Endothelial cell of hepatic sinusoid (primary cell): ENCODE results near the gene DDHD1.

Experiments used
- in situ Hi-C: cut with HindIII; loops from 2 replicates; pipeline ENCODE4 v1.10.0; 2017; ENCODE audit warnings: low sequenced_read_pairs

The DDHD1 gene

GRCh38 chr14:53035336-53036210, 117.5 kb downstream of the DDHD1 start:
- in situ Hi-C loops, result no loop called here

DNA sequence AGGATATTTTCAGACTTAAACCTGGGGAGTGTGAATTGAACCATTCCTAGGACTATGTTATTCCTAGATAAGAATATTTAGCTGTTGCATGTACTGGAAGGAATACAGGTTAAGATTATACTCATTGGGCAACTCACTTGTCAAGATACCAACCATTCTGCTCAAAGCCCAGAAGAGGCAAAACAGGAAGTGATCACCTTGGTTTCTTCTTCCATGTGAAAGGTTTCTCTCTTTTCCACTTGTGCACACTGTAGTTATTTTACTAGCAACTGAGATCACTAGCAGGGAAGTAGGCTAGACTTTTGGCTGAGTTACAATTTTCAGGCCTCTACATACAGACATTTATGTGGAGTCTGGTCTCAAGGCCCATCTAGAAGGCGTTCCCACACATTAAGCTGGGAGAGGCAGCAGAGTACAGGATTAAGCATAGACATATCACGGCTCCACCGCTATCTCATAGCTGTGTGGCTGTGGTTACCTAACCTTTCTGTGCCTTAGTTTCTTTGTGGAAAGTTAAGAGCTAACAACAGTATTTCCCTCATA, 118.4 kb downstream of the DDHD1 start:
- in situ Hi-C loops, result no loop called here

- in situ Hi-C loops, result no loop called here
Measured at GRCh38 chr14:53034036-53034435, 119.1 kb downstream of the DDHD1 start.

GRCh38 chr14:53032838-53033390, 120.2 kb downstream of the DDHD1 start:
- in situ Hi-C loops, result no loop called here

- in situ Hi-C loops, result no loop called here
Measured at GRCh38 chr14:53032161-53032803, 120.8 kb downstream of the DDHD1 start.

GRCh38 chr14:53027562-53027961, 125.6 kb downstream of the DDHD1 start:
- in situ Hi-C loops, result no loop called here

DNA sequence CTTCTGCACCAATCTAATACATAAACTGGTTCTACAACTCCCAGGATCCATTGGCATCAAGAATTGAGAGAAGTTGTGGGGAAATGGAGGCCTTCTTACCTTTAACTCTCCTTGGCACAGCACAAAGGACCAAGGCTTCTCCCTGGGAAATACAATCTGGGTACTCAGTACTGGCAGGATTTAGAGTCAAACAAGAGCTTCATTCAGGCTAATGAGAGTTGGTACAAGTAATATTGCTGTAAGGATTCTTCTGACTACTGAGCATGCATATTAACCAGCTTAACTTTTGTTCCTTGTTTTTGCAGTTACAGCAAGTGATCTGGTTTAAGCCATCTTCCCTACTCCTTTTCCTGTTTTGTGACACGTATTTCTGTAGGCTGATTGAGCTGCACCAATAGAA, 126.1 kb downstream of the DDHD1 start:
- in situ Hi-C loops, result no loop called here

DNA sequence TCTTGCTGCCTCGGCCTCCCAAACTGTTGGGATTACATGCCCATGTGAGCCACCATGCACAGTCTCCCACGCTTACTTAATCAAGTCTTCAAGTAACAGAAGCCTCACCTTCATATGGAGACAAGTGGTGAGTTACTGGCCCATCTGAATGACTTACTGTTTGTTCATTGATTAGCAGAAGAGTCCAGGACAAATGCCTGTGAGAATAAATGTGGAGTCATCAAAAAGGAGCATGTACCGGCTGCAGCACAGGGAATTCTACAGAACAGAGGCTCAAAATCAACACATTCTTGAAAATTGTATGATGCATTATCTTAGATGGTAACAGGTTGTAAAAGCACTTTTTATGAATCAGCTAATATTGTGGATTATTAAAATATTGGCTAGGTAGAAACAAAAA, 129.8 kb downstream of the DDHD1 start:
- in situ Hi-C loops, result no loop called here

DNA sequence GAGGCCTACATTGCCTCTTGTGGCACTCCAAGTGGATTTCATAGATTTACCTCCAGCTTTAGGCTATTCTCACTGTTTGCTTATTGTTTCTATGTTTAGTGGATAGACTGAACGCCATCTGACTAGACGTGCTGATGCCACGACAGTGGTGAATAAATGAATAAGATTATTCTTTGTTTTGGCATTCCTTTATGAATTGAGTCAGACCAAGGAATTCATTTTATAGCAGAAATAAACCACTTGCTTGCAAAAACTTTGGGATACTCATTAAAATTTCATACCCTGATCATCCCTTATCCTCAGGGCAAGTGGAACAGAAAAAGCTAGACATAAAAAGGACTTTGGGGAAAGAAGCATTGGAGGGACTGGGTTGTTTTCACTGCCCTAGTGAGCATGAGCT, 130.5 kb downstream of the DDHD1 start:
- in situ Hi-C loops, result no loop called here

DNA sequence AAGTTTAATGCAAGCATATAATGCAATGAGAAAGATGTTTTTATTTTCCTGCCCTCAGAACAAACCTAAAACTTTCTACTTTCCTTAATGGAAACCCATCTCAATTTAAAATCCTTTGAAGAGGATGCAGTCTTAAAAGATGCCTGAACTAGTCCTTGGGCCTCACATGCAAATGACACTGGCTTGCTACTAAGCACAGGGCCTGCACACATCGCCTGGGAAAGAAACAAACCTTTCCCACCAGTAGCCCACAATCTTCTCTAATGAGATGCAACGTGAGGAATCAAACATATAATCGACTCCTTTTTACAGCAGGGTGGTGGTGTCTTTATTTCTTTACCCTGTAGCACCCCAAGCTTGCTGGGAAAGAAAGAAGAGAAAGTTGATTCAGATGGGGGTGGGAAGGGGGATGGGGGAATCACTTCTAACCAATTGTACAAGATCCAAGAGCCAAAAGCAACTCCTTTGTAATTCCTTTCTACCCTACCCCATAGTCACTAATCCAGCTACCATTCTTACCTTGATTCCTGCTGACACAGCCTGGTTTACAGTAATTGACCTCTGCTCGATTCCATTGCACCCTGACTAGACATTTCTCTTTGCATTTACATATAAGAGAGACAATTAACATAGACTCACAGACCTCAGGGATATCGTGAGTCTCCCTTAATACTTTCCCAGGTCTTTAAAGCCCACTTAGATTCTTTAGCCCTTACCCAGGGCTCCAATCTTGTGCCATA, 132.8 kb downstream of the DDHD1 start:
- in situ Hi-C loops, result no loop called here

GRCh38 chr14:53019406-53019805, 133.7 kb downstream of the DDHD1 start:
- in situ Hi-C loops, result no loop called here

DNA sequence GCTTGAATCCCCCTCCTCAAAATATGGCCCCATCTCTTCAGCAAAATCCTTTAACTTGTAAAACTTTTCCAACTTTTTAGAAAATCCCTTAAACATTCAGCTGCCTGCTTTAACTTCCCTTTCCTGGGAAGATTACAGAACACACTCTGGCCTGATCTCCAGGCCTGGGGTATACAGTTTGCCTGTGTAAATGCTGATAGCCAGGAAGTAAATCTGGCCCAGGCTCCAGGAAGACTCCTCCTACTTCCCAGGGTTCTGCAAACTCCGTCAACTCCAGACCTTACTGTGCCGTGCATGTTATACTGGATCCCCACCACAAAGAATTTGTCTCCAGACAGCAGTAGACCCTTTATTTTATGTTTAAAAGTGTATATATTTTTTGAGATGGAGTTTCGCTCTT, 135.3 kb downstream of the DDHD1 start:
- in situ Hi-C loops, result no loop called here

DNA sequence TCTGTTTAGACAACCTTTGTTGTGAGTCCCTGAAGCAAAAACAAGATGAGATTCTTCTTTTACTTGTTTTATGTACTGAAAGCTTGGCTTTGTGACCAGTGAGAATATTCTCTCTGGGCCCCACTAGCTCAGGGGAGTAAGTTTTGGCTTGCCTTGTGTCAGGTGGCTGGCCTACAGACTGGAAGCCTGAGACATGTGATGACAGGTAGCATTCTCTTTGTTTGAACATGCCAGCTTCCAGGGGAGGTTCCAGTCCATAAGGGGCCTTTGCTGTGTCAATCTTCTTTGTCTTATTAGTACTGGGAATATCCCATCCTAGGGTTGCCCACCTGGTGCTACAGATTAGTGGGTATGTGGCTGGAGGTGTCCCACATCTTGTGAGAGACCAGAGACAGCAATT, 136.2 kb downstream of the DDHD1 start:
- in situ Hi-C loops, result no loop called here

GRCh38 chr14:53016491-53016890, 136.6 kb downstream of the DDHD1 start:
- in situ Hi-C loops, result no loop called here

- in situ Hi-C loops, result no loop called here
Measured at GRCh38 chr14:53011053-53011462, 142.1 kb downstream of the DDHD1 start.

DNA sequence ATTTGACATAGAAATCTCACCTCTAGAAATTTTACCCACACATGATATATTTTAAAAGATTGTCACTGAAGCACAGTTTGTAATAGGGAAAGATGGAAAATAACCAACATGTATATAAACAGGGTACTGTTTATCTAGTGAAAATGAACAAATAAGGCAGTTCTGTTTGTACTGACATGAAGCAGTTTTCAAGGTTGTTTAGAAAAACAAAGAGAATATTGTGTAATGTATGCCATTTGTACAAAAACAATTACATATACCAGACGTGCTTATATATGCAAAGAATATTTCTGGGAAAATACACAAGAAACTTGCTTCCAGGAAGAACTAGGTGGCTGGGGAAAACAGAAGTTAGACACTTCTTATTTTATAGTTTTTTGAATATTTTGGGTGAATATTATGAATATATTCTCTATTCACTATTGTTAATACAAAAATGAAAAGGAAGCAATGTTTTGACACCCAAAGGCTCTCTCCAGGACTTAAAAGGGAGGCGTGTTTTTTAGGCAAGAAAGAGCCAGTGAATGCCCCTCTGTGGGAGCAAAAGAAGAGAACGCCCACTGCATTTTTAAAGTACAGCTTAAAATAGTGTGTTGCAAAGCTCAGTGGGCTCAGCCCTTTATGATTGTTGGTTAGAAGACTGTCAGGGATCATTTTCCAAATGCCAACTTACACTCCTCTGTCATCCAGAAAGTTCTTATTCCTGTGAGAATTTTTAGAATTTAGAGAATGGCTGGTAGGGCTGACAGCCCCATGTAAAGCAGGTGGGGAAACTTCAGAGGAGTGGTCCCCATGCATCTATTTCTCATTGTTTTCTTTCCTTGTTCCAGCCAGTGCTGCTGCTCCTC, 142.7 kb downstream of the DDHD1 start:
- in situ Hi-C loops, result no loop called here

GRCh38 chr14:53006931-53007562, 146.1 kb downstream of the DDHD1 start:
- in situ Hi-C loops, result no loop called here

DNA sequence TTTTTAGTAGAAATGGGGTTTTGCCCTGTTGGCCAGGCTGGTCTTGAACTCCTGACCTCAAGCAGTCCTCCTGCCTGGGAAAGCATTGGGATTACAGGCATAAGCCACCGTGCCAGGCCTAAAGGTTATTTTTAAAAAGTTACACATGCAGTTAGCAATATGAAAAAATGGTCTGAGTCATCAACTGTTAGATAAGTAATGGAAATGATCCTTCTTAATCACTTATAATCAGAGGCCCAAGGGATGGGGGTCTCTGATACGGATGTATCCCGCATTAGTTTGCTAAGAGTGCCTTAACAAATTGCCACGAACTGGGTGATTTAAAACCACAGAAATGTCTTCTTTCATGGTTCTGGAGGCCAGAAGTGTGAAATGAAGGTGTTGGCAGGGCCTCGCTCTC, 148.1 kb downstream of the DDHD1 start:
- in situ Hi-C loops, result no loop called here

DNA sequence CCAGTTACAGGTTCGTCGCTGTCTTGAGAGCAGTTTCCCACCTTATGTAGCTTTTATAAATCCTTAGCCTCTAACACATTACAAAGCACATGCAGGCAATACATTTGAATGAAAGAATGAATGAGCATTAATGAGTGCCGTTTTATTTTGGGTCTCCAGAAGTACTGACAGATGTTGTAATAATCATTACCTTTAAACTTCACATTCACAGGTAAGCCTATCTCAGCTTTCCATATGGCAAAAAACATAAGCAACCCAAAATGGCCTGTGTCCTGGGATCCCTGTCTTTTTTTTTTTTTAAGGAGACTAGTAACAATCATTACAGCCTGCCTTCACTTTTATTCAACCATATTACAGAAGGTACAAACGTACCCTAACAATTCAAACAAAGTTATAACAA, 149.3 kb downstream of the DDHD1 start:
- in situ Hi-C loops, result no loop called here

DNA sequence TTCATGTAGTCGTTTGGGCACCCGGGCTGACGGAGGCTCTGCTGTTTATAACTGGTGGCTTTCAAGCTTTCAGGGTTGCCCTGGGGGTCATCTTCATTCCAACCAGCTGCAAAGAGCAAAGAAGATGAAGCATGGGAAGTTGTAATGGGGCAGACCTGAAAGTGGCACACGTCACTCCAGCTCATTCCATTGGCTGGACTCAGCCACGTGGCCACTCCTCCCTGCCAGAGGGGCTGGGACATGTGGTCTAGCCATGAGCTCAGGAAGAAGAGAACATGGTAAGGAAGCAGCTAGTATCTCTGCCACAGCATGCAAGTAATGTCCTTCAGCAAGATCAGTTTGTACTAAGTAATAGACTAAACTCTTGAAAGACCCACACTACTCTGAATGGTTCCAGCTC, 150.5 kb downstream of the DDHD1 start:
- in situ Hi-C loops, result no loop called here
